Testis (tissue), 3 donors: Measurements from ENCODE around the gene PTEN. TPM values are rescaled to one million over a fixed set of nuclear protein-coding genes. Genes with fewer than 3 reads are reported as not detected.
"Not testable (repeated sequence)": the region's sequence is repeated elsewhere in the genome, so short reads cannot be mapped to it uniquely, and the experiment has no call there.

Experiments
- DNase-seq: peaks from one replicate; pipeline ENCODE4 v3.0.0-alpha.2; 2019
- H3K27ac ChIP-seq, 2 donors: fragments of 200-600 bp; sonication (generic); one replicate each; pipeline ENCODE4 v1.5.1; 2019
- H3K27me3 ChIP-seq: fragments of 200-600 bp; sonication (generic); one replicate; pipeline ENCODE4 v1.5.1; 2019
- H3K36me3 ChIP-seq: fragments of 200-600 bp; sonication (generic); one replicate; pipeline ENCODE4 v1.5.1; 2017; ENCODE audit warnings: low read depth; ENCODE audit errors: missing control alignments
- H3K4me1 ChIP-seq: fragments of 200-600 bp; sonication (generic); one replicate; pipeline ENCODE4 v1.5.1; 2019
- H3K4me3 ChIP-seq, 2 donors: fragments of 200-600 bp; sonication (generic); one replicate each; pipeline ENCODE4 v1.5.1; 2017 to 2019
- H3K9me3 ChIP-seq: fragments of 200-600 bp; sonication (generic); one replicate; pipeline ENCODE4 v1.5.1; 2017
- CTCF ChIP-seq, 3 experiments: fragments of 450-650 bp in 2 of 3; fragments of 200-600 bp in 1 of 3; sonication (generic) in 1 of 3; IDR thresholded peaks; one replicate each; pipeline ENCODE4 v1.5.1; 2016 to 2019; ENCODE audit warnings: antibody characterized with exemption in 3 of 3, mild to moderate bottlenecking in 2 of 3, moderate library complexity in 1 of 3
- POLR2A ChIP-seq: fragments of 450-650 bp; IDR thresholded peaks from one replicate; pipeline ENCODE4 v1.6.1; 2017; ENCODE audit warnings: antibody characterized with exemption, mild to moderate bottlenecking, moderate library complexity
- WGBS, 2 donors: methylation state at CpG; one replicate each; pipeline ENCODE4 v1.1.5; 2018; 5-methylcytosine and 5-hydroxymethylcytosine counted together
- intact Hi-C: fragments of 100-400 bp; cut with DNase I; formaldehyde crosslinking; loops from one replicate; pipeline ENCODE4 v1.15.1; 2023; ENCODE audit warnings: low total_unique reads
- polyA plus RNA-seq: library from polyadenylated mRNA; stranded (reverse); fragments of 350-450 nt; fragmentation: Illumina TruSeq; extraction: RNeasy Lipid Tissue Mini Kit (QIAGEN cat#74804); gene quantifications from one replicate; pipeline ENCODE4 v1.2.3, GENCODE V29; 2014; ENCODE audit warnings: low read depth, low replicate concordance; ENCODE audit not compliant: insufficient read depth
- total RNA-seq, 2 donors: library from RNA; depleted of rRNA; stranded (reverse); fragments of >200 nt; gene quantifications; one replicate each; pipeline ENCODE4 v1.2.3, GENCODE V29; 2016

The PTEN gene
- total and polyA plus RNA-seq, 3 donors from 2014 or later: 85.4 to 118 (median 96.8) TPM

GRCh38 chr10:87873656-87874055 lies 10.2 kb downstream of the PTEN start:
- Histone ChIP-seq H3K27me3 (no peaks in the 10 kb centered on the region), H3K36me3 (no peaks in the 10 kb centered on the region), H3K4me3 (no peak overlapping the region), H3K27ac (no peak overlapping the region), H3K4me1 (peaks cover 21% of the 10 kb centered on the region), H3K9me3 (no peaks in the 10 kb centered on the region)
- no peak for TF ChIP-seq CTCF (IDR thresholded peaks at IDR 0.05)
- TF ChIP-seq POLR2A: no peak
- 68% methylated on average over 2 of the region's 2 CpGs for WGBS, 2 donors
- intact Hi-C loops: no loop called here
- no peak for DNase-seq

DNA sequence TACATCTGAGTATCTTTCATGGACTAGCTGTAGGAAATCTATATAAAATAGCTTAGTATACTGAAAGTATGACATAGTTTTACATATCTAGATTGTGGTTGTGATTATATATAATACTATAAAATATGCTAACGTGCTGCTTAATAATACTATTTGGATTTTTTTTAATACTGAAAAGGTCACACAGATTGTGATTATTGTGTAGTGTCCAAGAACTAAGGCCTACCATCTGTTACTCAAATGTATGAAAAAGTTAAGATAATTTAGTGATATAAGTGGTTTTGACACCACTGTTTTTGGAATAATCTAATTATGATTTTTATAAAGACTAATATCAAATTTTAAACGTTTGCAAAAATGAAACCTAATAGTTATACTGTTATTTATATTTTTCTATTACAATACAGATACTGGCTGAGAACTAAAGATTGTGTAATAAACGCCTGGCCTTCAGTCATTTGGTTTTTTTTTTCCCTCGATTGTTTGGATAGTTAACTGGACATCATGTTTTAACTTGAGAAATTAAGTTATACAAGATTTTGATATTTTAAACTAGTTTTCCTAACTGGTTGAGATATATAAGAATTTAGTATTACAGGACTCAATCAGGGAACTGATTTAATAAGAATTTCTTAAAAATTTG lies 12.6 kb downstream of the PTEN start:
- no peaks in the 10 kb centered on the region for H3K27me3 ChIP-seq
- no peaks in the 10 kb centered on the region for H3K9me3 ChIP-seq
- H3K4me1 ChIP-seq: peaks cover 13% of the 10 kb centered on the region
- H3K27ac ChIP-seq: no peak overlapping the region
- no peak for DNase-seq
- no peak overlapping the region for H3K4me3 ChIP-seq
- H3K36me3 ChIP-seq: no peaks in the 10 kb centered on the region
- intact Hi-C loops: no loop called here
- WGBS, 2 donors: 47 to 52% methylated on average over 4 of the region's 4 CpGs
- TF ChIP-seq CTCF (IDR thresholded peaks at IDR 0.05) (no peak), POLR2A (no peak)

GRCh38 chr10:87878664-87879459 lies 15.4 kb downstream of the PTEN start:
- H3K4me3 ChIP-seq: no peak overlapping the region
- WGBS, 2 donors: 87% methylated on average over 9 of the region's 9 CpGs
- H3K27me3 ChIP-seq: no peaks in the 10 kb centered on the region
- no peaks in the 10 kb centered on the region for H3K9me3 ChIP-seq
- H3K36me3 ChIP-seq: no peaks in the 10 kb centered on the region
- intact Hi-C loops: no loop called here
- H3K27ac ChIP-seq: no peak overlapping the region
- DNase-seq: no peak
- H3K4me1 ChIP-seq: peaks cover 6% of the 10 kb centered on the region
- no peak for TF ChIP-seq CTCF (IDR thresholded peaks at IDR 0.05)
- TF ChIP-seq POLR2A: no peak

GRCh38 chr10:87880336-87880735 lies 16.9 kb downstream of the PTEN start:
- H3K4me3 ChIP-seq: no peak overlapping the region
- H3K27me3 ChIP-seq: no peaks in the 10 kb centered on the region
- H3K27ac ChIP-seq: no peak overlapping the region
- DNase-seq: no peak
- no peaks in the 10 kb centered on the region for H3K4me1 ChIP-seq
- no peaks in the 10 kb centered on the region for H3K9me3 ChIP-seq
- intact Hi-C loops: no loop called here
- H3K36me3 ChIP-seq: no peaks in the 10 kb centered on the region
- TF ChIP-seq CTCF (IDR thresholded peaks at IDR 0.05) (no peak), POLR2A (no peak)

DNA sequence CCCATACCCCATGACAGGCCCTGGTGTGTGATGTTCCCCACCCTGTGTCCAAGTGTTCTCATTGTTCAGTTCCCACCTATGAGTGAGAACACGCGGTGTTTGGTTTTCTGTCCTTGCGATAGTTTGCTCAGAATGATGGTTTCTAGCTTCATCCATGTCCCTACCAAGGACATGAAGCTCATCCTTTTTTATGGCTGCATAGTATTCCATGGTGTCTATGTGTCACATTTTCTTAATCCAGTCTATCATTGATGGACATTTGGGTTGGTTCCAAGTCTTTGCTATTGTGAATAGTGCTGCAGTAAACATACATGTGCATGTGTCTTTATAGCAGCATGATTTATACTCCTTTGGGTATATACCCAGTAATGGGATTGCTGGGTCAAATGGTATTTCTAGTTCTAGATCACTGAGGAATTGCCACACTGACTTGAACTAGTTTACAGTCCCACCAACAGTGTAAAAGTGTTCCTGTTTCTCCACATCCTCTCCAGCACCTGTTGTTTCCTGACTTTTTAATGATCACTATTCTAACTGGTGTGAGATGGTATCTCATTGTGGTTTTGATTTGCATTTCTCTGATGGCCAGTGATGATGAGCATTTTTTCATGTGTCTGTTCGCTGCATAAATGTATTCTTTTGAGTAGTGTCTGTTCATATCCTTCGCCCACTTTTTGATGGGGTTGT lies 18.1 kb downstream of the PTEN start:
- H3K27ac ChIP-seq: not testable (repeated sequence)

More for the DNA sequence above, 18.1 kb downstream of the PTEN start:
- H3K9me3 ChIP-seq, intact Hi-C loops, H3K27me3 ChIP-seq, H3K36me3 ChIP-seq, DNase-seq, H3K4me1 ChIP-seq, H3K4me3 ChIP-seq: not testable (repeated sequence)
- WGBS, 2 donors: 88 to 94% methylated on average over 5 of the region's 5 CpGs
